GM23338 (cell line): Measurements from ENCODE around the gene NUTM2F.
"Not testable (repeated sequence)": the region's sequence is repeated elsewhere in the genome, so short reads cannot be mapped to it uniquely, and the experiment has no call there.

ENCODE experiments used
- CREB1 ChIP-seq: fragments of 250-450 bp; sonication (Bioruptor Pico); IDR thresholded peaks from 2 replicates; pipeline ENCODE4 v1.5.0; 2020; ENCODE audit warnings: low read depth, mild to moderate bottlenecking, moderate library complexity
- CTCF ChIP-seq, 2 experiments: fragments of 200-600 bp in 1 of 2; sonication (generic) in 1 of 2; conservative IDR thresholded peaks; 2 replicates each; pipeline versions ENCODE4 v1.5.1 to v1.6.1; 2016 to 2017; ENCODE audit warnings: antibody characterized with exemption in 2 of 2, low read depth in 2 of 2, mild to moderate bottlenecking in 2 of 2, moderate library complexity in 1 of 2
- ETS1 ChIP-seq: IDR thresholded peaks from 2 replicates; pipeline ENCODE4 v1.6.1; 2016; ENCODE audit warnings: antibody characterized with exemption
- EZH2 ChIP-seq: fragments of 200-600 bp; sonication (generic); IDR thresholded peaks from one replicate; pipeline ENCODE4 v1.8.0; 2017; ENCODE audit warnings: antibody characterized with exemption, mild to moderate bottlenecking, low read depth; ENCODE audit not compliant: unreplicated experiment
- EZH2phosphoT487 ChIP-seq: fragments of 200-600 bp; sonication (generic); IDR thresholded peaks from one replicate; pipeline ENCODE4 v1.8.1; 2018; ENCODE audit warnings: antibody characterized with exemption; ENCODE audit not compliant: unreplicated experiment
- JUNB ChIP-seq: IDR thresholded peaks from one replicate; pipeline ENCODE4 v1.6.1; 2016; ENCODE audit warnings: antibody characterized with exemption; ENCODE audit not compliant: unreplicated experiment
- POLR2AphosphoS5 ChIP-seq: IDR thresholded peaks from 2 replicates; pipeline ENCODE4 v1.6.1; 2016; ENCODE audit warnings: antibody characterized with exemption, low read depth
- REST ChIP-seq: IDR thresholded peaks from one replicate; pipeline ENCODE4 v1.6.1; 2018; ENCODE audit warnings: antibody characterized with exemption; ENCODE audit not compliant: unreplicated experiment
- STAT1 ChIP-seq: IDR thresholded peaks from one replicate; pipeline ENCODE4 v1.6.1; 2016; ENCODE audit warnings: antibody characterized with exemption; ENCODE audit not compliant: unreplicated experiment

GRCh38 chr9:94364093-94364614 lies 35.7 kb upstream of the NUTM2F start:
- TF ChIP-seq POLR2AphosphoS5; EZH2; REST; JUNB; CTCF (conservative IDR thresholded peaks at IDR 0.05; ENCODE audit: low read depth in 2 of 2); CREB1 (CRISPR knock-in tag); STAT1; ETS1; EZH2phosphoT487: not testable (repeated sequence)
